ENCODE data around the gene ANXA6. TPM values are rescaled to one million over a fixed set of nuclear protein-coding genes. Genes with fewer than 3 reads are reported as not detected.

Gene ANXA6
- total RNA-seq, 2 donors from 2014 or later, result 271 to 398 TPM

- H3K27ac Mint-ChIP-seq, result peak overlapping the region; percentile 94 to 97
- H3K36me3 Mint-ChIP-seq, result no peaks in the 10 kb centered on the region
- peak overlapping the region; percentile 90 for H3K4me3 Mint-ChIP-seq
- ATAC-seq (peak; percentile 83 to 86), DNase-seq (ENCODE audit: low spot score) (peak; percentile 92)
- no peaks in the 10 kb centered on the region for H3K9me3 Mint-ChIP-seq
- no peaks in the 10 kb centered on the region for H3K27me3 Mint-ChIP-seq
- H3K4me1 Mint-ChIP-seq (ENCODE audit: low read depth in 2 of 2), result peaks cover 68 to 75% of the 10 kb centered on the region in 2 donors
These were observed 63.3 kb downstream of the ANXA6 start for GRCh38 chr5:151094030-151094851.

- Mint-ChIP-seq H3K27me3 (no peaks in the 10 kb centered on the region), H3K4me3 (peak overlapping the region; percentile 90), H3K9me3 (no peaks in the 10 kb centered on the region), H3K36me3 (no peaks in the 10 kb centered on the region), H3K4me1 (ENCODE audit: low read depth in 2 of 2) (peaks cover 64 to 71% of the 10 kb centered on the region in 2 donors), H3K27ac (peak overlapping the region; percentile 94 to 97)
- ATAC-seq, result peak; percentile 15 to 29
- peak; percentile 71 for DNase-seq (ENCODE audit: low spot score)
These were observed 64.1 kb downstream of the ANXA6 start for GRCh38 chr5:151093476-151093889.

DNA sequence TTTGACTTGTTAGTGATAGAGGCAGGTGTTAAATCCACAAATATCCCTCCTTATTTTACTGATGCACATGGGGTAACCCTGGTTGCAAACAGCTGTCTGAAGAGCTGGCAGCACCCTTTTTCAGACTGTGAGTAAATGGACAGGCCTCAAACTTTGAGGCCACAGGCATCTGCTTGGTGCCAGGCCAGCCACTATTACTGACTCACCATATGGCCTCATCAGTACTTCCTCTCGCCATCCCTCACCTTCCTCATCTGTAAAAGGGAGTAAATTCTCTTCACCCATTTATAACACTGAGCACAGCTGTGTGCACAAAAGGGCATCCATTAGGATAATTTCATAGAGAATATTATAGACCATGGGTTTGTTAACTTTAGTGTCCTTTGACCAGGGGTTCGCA, 64.8 kb downstream of the ANXA6 start:
- DNase-seq (ENCODE audit: low spot score) (no peak), ATAC-seq (no peak)
- no peaks in the 10 kb centered on the region for H3K36me3 Mint-ChIP-seq
- H3K4me3 Mint-ChIP-seq, result no peak overlapping the region
- H3K4me1 Mint-ChIP-seq (ENCODE audit: low read depth in 2 of 2), result peaks cover 60 to 68% of the 10 kb centered on the region in 2 donors
- H3K27me3 Mint-ChIP-seq, result no peaks in the 10 kb centered on the region
- no peaks in the 10 kb centered on the region for H3K9me3 Mint-ChIP-seq
- peak overlapping the region; percentile 47 to 97 for H3K27ac Mint-ChIP-seq

DNA sequence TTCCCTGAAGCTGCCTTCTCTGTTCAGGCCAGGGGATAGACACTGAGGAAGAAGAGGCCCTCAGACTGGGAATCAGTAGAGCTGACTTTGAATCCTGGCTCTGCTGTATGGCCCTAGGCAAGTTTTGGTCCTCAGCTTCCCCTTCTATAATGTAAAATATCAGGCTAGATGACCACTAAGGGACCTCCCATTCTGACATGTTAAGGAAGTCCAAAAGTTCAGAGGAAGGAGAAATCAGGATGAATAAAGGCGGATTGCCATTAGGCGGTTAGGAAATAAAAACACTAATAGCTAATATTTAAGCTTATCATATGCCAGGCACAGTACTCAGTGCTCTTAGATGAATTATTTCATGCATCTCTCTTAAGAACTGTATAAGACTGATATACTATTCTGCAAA, 67.9 kb downstream of the ANXA6 start:
- peaks cover 57 to 61% of the 10 kb centered on the region in 2 donors for H3K4me1 Mint-ChIP-seq (ENCODE audit: low read depth in 2 of 2)
- no peak overlapping the region for H3K27ac Mint-ChIP-seq
- H3K36me3 Mint-ChIP-seq, result no peaks in the 10 kb centered on the region
- ATAC-seq, result no peak
- no peaks in the 10 kb centered on the region for H3K9me3 Mint-ChIP-seq
- DNase-seq (ENCODE audit: low spot score), result no peak
- no peaks in the 10 kb centered on the region for H3K27me3 Mint-ChIP-seq
- no peak overlapping the region for H3K4me3 Mint-ChIP-seq

- Mint-ChIP-seq H3K36me3 (no peaks in the 10 kb centered on the region), H3K27ac (peak overlapping the region in 1 of 2 donors; percentile 73), H3K9me3 (no peaks in the 10 kb centered on the region), H3K4me1 (ENCODE audit: low read depth in 2 of 2) (peaks cover 54 to 55% of the 10 kb centered on the region in 2 donors), H3K4me3 (no peak overlapping the region), H3K27me3 (no peaks in the 10 kb centered on the region)
- DNase-seq (ENCODE audit: low spot score), result no peak
- ATAC-seq, result no peak
These were observed 68.6 kb downstream of the ANXA6 start for GRCh38 chr5:151088986-151089385.

DNA sequence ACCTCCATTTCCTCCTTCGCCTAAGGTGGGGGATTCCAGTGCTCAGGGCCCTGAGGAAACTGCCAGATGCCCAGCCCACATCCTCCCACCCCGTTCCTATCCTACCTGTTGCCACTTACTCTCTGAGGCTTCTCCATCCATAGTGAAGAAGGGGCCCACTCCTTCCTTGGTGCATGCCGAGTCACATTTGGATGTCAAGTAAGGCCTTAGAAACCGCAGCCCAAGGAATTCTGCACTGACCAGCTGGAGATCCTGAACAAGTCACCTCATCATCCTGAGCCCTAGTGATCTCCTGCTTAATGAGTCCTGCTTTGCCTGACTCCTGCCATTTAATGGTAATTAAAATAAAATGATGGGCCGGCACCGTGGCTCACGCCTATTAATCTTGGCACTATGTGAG, 70.1 kb downstream of the ANXA6 start:
- no peaks in the 10 kb centered on the region for H3K9me3 Mint-ChIP-seq
- H3K36me3 Mint-ChIP-seq, result no peaks in the 10 kb centered on the region
- H3K27me3 Mint-ChIP-seq, result no peaks in the 10 kb centered on the region
- peak in 1 of 2 donors; percentile 3 for ATAC-seq
- H3K4me1 Mint-ChIP-seq (ENCODE audit: low read depth in 2 of 2), result peaks cover 53 to 54% of the 10 kb centered on the region in 2 donors
- DNase-seq (ENCODE audit: low spot score), result no peak
- H3K27ac Mint-ChIP-seq, result peak overlapping the region; percentile 63 to 86
- H3K4me3 Mint-ChIP-seq, result no peak overlapping the region

GRCh38 chr5:151086905-151087360, 70.6 kb downstream of the ANXA6 start:
- Mint-ChIP-seq H3K4me1 (ENCODE audit: low read depth in 2 of 2) (peaks cover 54 to 55% of the 10 kb centered on the region in 2 donors), H3K36me3 (no peaks in the 10 kb centered on the region)
- ATAC-seq, result peak; percentile 91 to 96

GRCh38 chr5:151086192-151086869, 71.2 kb downstream of the ANXA6 start:
- DNase-seq (ENCODE audit: low spot score), result no peak
- H3K27ac Mint-ChIP-seq, result peak overlapping the region; percentile 63 to 86
- peaks cover 48 to 49% of the 10 kb centered on the region in 2 donors for H3K4me1 Mint-ChIP-seq (ENCODE audit: low read depth in 2 of 2)
- H3K4me3 Mint-ChIP-seq, result peak overlapping the region; percentile 90
- no peak for ATAC-seq
- no peaks in the 10 kb centered on the region for H3K36me3 Mint-ChIP-seq
- H3K27me3 Mint-ChIP-seq, result no peaks in the 10 kb centered on the region
- H3K9me3 Mint-ChIP-seq, result no peaks in the 10 kb centered on the region

More at GRCh38 chr5:151086905-151087360, 70.6 kb downstream of the ANXA6 start:
- Mint-ChIP-seq H3K27ac (peak overlapping the region; percentile 63 to 86), H3K4me3 (peak overlapping the region; percentile 90), H3K9me3 (no peaks in the 10 kb centered on the region), H3K27me3 (no peaks in the 10 kb centered on the region)
- peak; percentile 87 for DNase-seq (ENCODE audit: low spot score)

- H3K36me3 Mint-ChIP-seq, result no peaks in the 10 kb centered on the region
- H3K27me3 Mint-ChIP-seq, result no peaks in the 10 kb centered on the region
- peaks cover 45 to 48% of the 10 kb centered on the region in 2 donors for H3K4me1 Mint-ChIP-seq (ENCODE audit: low read depth in 2 of 2)
- ATAC-seq (no peak), DNase-seq (ENCODE audit: low spot score) (no peak)
- no peaks in the 10 kb centered on the region for H3K9me3 Mint-ChIP-seq
- H3K27ac Mint-ChIP-seq, result peak overlapping the region; percentile 63 to 86
- peak overlapping the region; percentile 90 for H3K4me3 Mint-ChIP-seq
These were observed 72.0 kb downstream of the ANXA6 start for GRCh38 chr5:151085517-151086041.

DNA sequence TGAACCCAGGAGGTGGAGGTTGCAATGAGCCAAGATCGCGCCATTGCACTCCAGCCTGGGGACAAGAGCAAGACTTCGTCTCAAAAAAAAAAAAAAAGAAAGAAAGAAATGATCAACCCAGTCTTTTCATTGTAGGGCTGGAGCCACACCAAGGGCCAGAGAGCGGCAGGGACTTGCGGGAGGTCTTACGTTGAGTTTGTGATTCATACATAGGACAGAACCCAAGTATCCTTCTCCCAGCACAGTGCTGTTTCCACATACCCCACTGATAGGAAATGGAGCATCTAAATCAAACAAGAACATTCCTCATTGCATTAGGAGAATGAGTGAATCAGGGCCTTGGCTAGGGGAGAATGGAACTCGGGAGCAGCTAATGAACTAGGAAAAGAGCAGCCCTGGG, 73.2 kb downstream of the ANXA6 start:
- no peaks in the 10 kb centered on the region for H3K27me3 Mint-ChIP-seq
- peaks cover 54% of the 10 kb centered on the region in 2 donors for H3K4me1 Mint-ChIP-seq (ENCODE audit: low read depth in 2 of 2)
- H3K4me3 Mint-ChIP-seq, result peak overlapping the region; percentile 90
- H3K9me3 Mint-ChIP-seq, result no peaks in the 10 kb centered on the region
- no peak for DNase-seq (ENCODE audit: low spot score)
- peak overlapping the region in 1 of 2 donors; percentile 86 for H3K27ac Mint-ChIP-seq
- ATAC-seq, result no peak
- no peaks in the 10 kb centered on the region for H3K36me3 Mint-ChIP-seq

GRCh38 chr5:151083081-151083676, 74.4 kb downstream of the ANXA6 start:
- DNase-seq (ENCODE audit: low spot score), result no peak
- no peak for ATAC-seq
- Mint-ChIP-seq H3K36me3 (peaks cover 1% of the 10 kb centered on the region), H3K4me1 (ENCODE audit: low read depth in 2 of 2) (peaks cover 57 to 58% of the 10 kb centered on the region in 2 donors), H3K4me3 (peak overlapping the region; percentile 90), H3K27ac (peak overlapping the region; percentile 78 to 86), H3K27me3 (no peaks in the 10 kb centered on the region), H3K9me3 (no peaks in the 10 kb centered on the region)

DNA sequence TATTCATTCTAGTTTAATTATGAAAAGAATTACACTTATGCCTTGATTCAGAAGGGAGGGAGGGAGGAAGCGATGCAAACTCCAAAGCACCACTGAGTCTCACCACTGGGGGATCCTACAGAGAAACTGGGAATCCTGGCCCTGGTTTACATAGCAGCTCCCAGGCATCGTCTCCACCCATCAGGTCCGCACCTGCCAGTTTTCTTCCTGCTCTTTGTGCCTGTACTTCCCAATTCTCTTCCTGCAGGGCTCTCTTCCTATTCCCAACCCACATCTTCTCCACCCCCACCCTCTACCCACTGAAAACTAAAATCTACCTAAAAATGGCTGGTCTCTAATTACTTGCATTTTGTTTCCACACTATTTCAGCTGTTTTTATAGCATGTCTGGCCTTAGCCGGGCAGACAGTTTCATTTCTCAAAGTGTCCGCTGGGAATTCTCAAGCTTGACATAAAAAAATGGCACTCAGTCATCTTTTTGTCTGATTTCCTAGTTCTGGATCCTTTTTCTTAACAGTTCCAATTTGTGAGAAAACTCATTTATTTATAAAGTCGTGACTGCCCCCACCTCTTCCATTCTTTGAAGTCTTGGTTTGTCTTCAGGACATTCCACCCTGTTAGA, 75.2 kb downstream of the ANXA6 start:
- peak overlapping the region; percentile 78 to 86 for H3K27ac Mint-ChIP-seq
- DNase-seq (ENCODE audit: low spot score) (no peak), ATAC-seq (no peak)
- H3K9me3 Mint-ChIP-seq, result no peaks in the 10 kb centered on the region
- peak overlapping the region; percentile 86 for H3K4me3 Mint-ChIP-seq
- no peaks in the 10 kb centered on the region for H3K27me3 Mint-ChIP-seq
- peaks cover 60 to 66% of the 10 kb centered on the region in 2 donors for H3K4me1 Mint-ChIP-seq (ENCODE audit: low read depth in 2 of 2)
- peaks cover 7% of the 10 kb centered on the region for H3K36me3 Mint-ChIP-seq

Measured in natural killer cell treated with Interleukin-12 subunit alpha and Interleukin-12 subunit beta and Interleukin-15 and Interleukin-18, amount 100 ng/mL, for 72 hours (primary cell).